HL-60 (cell line): ENCODE results near the gene SLC17A5.

Source experiments
- CTCF ChIP-seq: IDR thresholded peaks from one replicate; pipeline ENCODE4 v1.5.1; 2011; ENCODE audit warnings: low read length, control low read depth, inconsistent platforms; ENCODE audit not compliant: insufficient read depth
- POLR2AphosphoS5 ChIP-seq: IDR thresholded peaks from 2 replicates; pipeline ENCODE4 v1.6.1; 2012; ENCODE audit warnings: low read depth
- SPI1 ChIP-seq: IDR thresholded peaks from 2 replicates; pipeline ENCODE4 v1.6.1; 2012; ENCODE audit warnings: low read depth, mild to moderate bottlenecking, borderline replicate concordance

- TF ChIP-seq CTCF (no peak), POLR2AphosphoS5 (no peak), SPI1 (no peak)
These were observed 10.9 kb upstream of the SLC17A5 start for GRCh38 chr6:73664701-73665100.
